Kidney (tissue), 14 donors: ENCODE data around the gene FRAS1. TPM values are rescaled to one million over a fixed set of nuclear protein-coding genes. Genes with fewer than 3 reads are reported as not detected.

Experiments used
- DNase-seq, 5 donors: peaks; one replicate each; pipeline ENCODE4 v3.0.0-alpha.2; 2013 to 2020
- FAIRE-seq: peaks from 2 replicates; lab custom pipeline; 2012; peaks lifted over from hg19 to GRCh38; lab: Jason Lieb, UNC
- H3K27ac ChIP-seq, 2 donors: one replicate each; pipeline ENCODE4 v1.7.0; 2013; ENCODE audit warnings: low read depth in 2 of 2, low read length in 2 of 2, inconsistent platforms in 1 of 2
- H3K27me3 ChIP-seq: one replicate; pipeline ENCODE4 v1.7.1; 2013; ENCODE audit warnings: low read length, inconsistent platforms; ENCODE audit not compliant: control insufficient read depth, insufficient read depth
- H3K36me3 ChIP-seq, 3 donors: one replicate each; pipeline versions ENCODE4 v1.7.0 to v1.7.1; 2013; ENCODE audit warnings: low read length in 3 of 3, control low read depth in 1 of 3, inconsistent platforms in 1 of 3; ENCODE audit not compliant: insufficient read depth in 3 of 3, control insufficient read depth in 2 of 3
- H3K4me1 ChIP-seq, 3 donors: one replicate each; pipeline versions ENCODE4 v1.7.0 to v1.7.1; 2013; ENCODE audit warnings: low read length in 3 of 3, inconsistent platforms in 1 of 3, low read depth in 1 of 3; ENCODE audit not compliant: control insufficient read depth in 2 of 3, insufficient read depth in 2 of 3
- H3K4me3 ChIP-seq, 3 donors: one replicate each; pipeline versions ENCODE4 v1.7.0 to v1.8.1; 2013; ENCODE audit warnings: low read length in 3 of 3, control low read depth in 1 of 3, inconsistent platforms in 1 of 3
- H3K9ac ChIP-seq, 3 donors: one replicate each; pipeline versions ENCODE4 v1.7.0 to v1.7.1; 2013; ENCODE audit warnings: low read length in 3 of 3, control low read depth in 1 of 3, inconsistent platforms in 1 of 3
- H3K9me3 ChIP-seq, 3 donors: one replicate each; pipeline versions ENCODE4 v1.7.0 to v1.7.1; 2013; ENCODE audit warnings: low read length in 3 of 3, control low read depth in 1 of 3, inconsistent platforms in 1 of 3; ENCODE audit not compliant: control insufficient read depth in 2 of 3, insufficient read depth in 1 of 3
- intact Hi-C: fragments of 100-400 bp; cut with DNase I; formaldehyde crosslinking; loops from one replicate; pipeline ENCODE4 v1.11.1; 2022
- polyA plus RNA-seq: library from polyadenylated mRNA; stranded (reverse); fragments of 350-450 nt; fragmentation: Illumina TruSeq; extraction: RNeasy Lipid Tissue Mini Kit (QIAGEN cat#74804); gene quantifications from one replicate; pipeline ENCODE4 v1.2.3, GENCODE V29; 2014; ENCODE audit warnings: low read depth, low replicate concordance; ENCODE audit not compliant: insufficient read depth
- total RNA-seq: library from RNA; stranded (reverse); fragmentation: NEBNext Ultra II Directional; extraction: Animal tissue kit (Norgen Biotek cat#: 25700); gene quantifications from one replicate; pipeline ENCODE4 v1.2.1, GENCODE V29; 2021
- TF ChIP-seq, protein P1 (sequence below): IDR thresholded peaks from 3 replicates; pipeline ENCODE4 v1.5.1; 2012; ENCODE audit warnings: mild to moderate bottlenecking, moderate library complexity, borderline replicate concordance; ENCODE audit not compliant: insufficient read depth; ENCODE audit errors: extremely low read depth
- donor health status: control.
- donor health status: control.
- donor health status: control.
- donor health status: control.
- donor health status: control.
- donor health status: DM: yes; HTN: yes; CAD: no.
- donor health status: Normal renal cell carcinoma (clear cell type).

FRAS1 gene
- total and polyA plus RNA-seq, 2 donors from 2014 or later, result 6.5 to 31.5 TPM

DNA sequence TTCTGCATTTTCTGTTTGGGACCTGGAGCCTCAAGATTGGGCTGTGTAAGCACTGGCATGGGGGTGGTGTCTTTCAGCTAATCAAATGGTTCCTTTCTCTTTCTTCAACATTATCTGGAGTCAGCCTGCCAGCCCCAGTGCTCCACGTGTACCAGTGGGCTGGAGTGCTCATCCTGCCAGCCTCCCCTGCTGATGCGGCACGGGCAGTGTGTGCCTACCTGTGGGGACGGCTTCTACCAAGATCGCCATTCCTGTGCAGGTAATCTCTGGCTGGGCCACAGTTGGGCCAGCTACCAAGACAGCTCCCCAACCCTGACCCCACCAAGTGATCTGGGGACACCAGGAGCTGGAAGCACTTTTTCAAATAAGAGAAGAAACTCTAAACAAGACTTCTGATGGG lies 229.2 kb downstream of the FRAS1 start:
- no peak overlapping the region for H3K27ac ChIP-seq
- intact Hi-C loops, result no loop called here
- FAIRE-seq, result no peak
- DNase-seq, result no peak
- H3K9me3 ChIP-seq, result no peaks in the 10 kb centered on the region
- H3K36me3 ChIP-seq, result no peaks in the 10 kb centered on the region
- H3K4me1 ChIP-seq, result peaks cover 2 to 14% (median 4%) of the 10 kb centered on the region in 3 donors
- no peaks in the 10 kb centered on the region for H3K27me3 ChIP-seq
- TF ChIP-seq, protein P1, sequence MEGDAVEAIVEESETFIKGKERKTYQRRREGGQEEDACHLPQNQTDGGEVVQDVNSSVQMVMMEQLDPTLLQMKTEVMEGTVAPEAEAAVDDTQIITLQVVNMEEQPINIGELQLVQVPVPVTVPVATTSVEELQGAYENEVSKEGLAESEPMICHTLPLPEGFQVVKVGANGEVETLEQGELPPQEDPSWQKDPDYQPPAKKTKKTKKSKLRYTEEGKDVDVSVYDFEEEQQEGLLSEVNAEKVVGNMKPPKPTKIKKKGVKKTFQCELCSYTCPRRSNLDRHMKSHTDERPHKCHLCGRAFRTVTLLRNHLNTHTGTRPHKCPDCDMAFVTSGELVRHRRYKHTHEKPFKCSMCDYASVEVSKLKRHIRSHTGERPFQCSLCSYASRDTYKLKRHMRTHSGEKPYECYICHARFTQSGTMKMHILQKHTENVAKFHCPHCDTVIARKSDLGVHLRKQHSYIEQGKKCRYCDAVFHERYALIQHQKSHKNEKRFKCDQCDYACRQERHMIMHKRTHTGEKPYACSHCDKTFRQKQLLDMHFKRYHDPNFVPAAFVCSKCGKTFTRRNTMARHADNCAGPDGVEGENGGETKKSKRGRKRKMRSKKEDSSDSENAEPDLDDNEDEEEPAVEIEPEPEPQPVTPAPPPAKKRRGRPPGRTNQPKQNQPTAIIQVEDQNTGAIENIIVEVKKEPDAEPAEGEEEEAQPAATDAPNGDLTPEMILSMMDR, result no peak
- H3K9ac ChIP-seq, result no peak overlapping the region
- H3K4me3 ChIP-seq, result no peak overlapping the region

DNA sequence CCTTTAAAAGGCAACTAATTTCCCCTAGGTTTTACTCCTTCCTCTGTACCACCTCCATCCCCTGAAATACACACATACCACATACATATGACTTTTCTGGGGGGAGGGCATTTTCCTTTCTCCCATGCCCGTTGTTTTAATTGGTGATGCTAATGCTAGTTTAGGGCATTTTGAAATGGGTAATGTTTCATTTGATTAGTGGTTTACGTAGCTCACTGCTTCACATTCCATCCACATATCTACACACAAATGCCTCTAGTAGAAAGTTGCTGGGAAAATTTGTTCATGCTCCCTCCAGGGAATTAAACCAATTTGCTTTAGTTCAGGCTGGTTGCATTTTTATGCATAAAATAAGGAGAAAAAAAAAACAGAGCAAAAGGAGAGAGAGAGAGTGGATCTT lies 231.2 kb downstream of the FRAS1 start:
- no peak for FAIRE-seq
- intact Hi-C loops, result no loop called here

DNA sequence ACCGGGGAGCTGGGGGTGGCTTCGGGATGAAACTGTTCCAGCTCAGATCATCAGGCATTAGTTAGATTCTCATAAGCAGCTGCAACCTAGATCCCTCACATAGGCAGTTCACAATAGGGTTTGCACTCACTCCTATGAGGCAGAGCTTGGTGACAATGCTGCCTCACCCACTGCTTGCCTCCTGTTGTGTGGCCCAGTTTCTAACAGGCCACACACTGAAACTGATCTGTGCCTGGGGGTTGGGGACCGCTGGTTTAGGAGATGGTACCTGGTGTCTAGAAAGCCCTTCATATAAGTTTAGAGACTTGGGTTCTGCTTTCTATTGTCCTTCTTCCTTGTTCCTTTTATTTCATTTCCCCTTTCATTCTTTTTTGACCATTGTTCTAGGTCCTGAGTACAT lies 234.2 kb downstream of the FRAS1 start:
- TF ChIP-seq, protein P1, result no peak
- DNase-seq, result no peak
- Histone ChIP-seq H3K4me1 (peaks cover 15 to 43% (median 35%) of the 10 kb centered on the region in 3 donors), H3K4me3 (no peak overlapping the region), H3K27ac (peak overlapping the region; percentile 7 to 65), H3K9me3 (no peaks in the 10 kb centered on the region), H3K27me3 (no peaks in the 10 kb centered on the region), H3K9ac (no peak overlapping the region), H3K36me3 (no peaks in the 10 kb centered on the region)
- intact Hi-C loops, result no loop called here
- no peak for FAIRE-seq

More for the DNA sequence above, 231.2 kb downstream of the FRAS1 start:
- no peak for DNase-seq
- Histone ChIP-seq H3K36me3 (no peaks in the 10 kb centered on the region), H3K4me1 (peaks cover 9 to 25% (median 23%) of the 10 kb centered on the region in 3 donors), H3K9ac (no peak overlapping the region), H3K9me3 (no peaks in the 10 kb centered on the region), H3K27me3 (no peaks in the 10 kb centered on the region), H3K4me3 (no peak overlapping the region), H3K27ac (peak overlapping the region; percentile 45 to 76)
- TF ChIP-seq, protein P1, result no peak

DNA sequence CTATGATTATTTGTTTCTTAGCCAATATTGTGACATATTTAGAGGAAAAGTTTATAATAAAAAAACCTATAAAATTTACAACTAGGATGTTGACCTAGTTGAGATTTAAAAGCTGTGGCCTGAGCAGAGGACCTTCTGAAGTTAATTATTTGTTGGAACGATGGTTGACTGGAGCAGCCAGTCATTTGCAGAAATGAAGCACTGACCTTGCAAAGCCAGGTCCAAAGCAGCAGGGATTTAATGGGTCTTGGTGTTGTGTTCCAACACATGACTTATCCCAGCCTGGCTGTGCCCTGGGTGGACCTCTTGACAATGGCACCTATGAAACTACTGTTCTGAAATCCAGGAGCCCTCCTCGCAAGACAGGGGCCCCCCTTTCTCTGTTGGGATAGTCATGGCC lies 235.2 kb downstream of the FRAS1 start:
- no peak overlapping the region for H3K9ac ChIP-seq
- H3K9me3 ChIP-seq, result no peaks in the 10 kb centered on the region
- DNase-seq, result peak in 2 of 5 donors; percentile 22 to 65
- H3K27ac ChIP-seq, result peak overlapping the region; percentile 83 to 88
- H3K27me3 ChIP-seq, result no peaks in the 10 kb centered on the region
- intact Hi-C loops, result no loop called here
- TF ChIP-seq, protein P1, result no peak
- no peaks in the 10 kb centered on the region for H3K36me3 ChIP-seq
- H3K4me3 ChIP-seq, result no peak overlapping the region
- peak; percentile 88 for FAIRE-seq
- peaks cover 15 to 48% (median 41%) of the 10 kb centered on the region in 3 donors for H3K4me1 ChIP-seq
